ENCODE data around the gene NIPAL4.
A peak's percentile ranks its signal among the peaks of the same experiment; 100 is the strongest.

NIPAL4 gene

DNA sequence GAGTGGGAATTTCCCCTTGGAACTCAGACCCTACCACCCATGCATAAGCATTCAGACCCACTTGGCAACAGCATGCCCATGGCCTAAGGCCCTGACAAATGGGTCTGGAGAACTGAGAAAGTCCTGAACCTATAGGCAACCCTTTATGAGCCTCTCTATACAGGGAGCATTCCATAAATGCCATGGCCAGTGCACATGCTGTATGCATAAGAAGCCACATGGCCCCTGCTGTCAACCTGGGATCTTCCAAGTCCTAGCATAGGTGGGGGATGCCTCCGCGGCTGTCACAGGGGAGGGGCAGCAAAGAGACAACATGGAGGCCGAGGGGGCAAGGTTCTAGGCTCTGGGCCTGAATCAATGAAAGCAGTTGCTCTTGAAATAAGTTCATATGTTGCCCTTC is 8.2 kb upstream of the NIPAL4 start:
- DNase-seq (ENCODE audit: low spot score in 2 of 2), result no peak
- no peaks in the 10 kb centered on the region for H3K9me3 ChIP-seq
- peaks cover 16% of the 10 kb centered on the region for H3K4me1 ChIP-seq
- in situ Hi-C loops (cut with MboI; ENCODE audit: low sequenced_read_pairs), result no loop called here
- H3K27me3 ChIP-seq (ENCODE audit: low read depth), result no peaks in the 10 kb centered on the region
- H3K4me3 ChIP-seq, result no peak overlapping the region
- no peaks in the 10 kb centered on the region for H3K36me3 ChIP-seq (replicated peaks)

DNA sequence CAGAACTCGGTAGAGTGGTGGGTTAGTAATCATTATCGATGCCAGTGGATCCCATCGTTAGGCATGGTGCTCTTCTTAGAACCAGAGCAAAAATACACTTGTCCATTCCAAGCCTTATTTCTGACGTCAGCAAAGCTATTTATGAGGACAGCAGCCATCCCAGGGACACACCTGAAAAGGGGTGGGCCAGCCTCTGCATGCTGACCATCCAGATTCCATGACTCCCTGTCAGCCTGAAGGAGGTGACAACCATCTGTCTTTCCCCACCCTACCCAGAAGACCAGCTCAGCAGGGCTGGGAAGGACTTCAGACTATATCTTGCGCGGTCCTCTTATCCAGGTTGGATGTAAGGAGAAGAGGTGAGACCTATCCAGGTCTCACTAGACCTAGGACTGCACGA is 5.7 kb upstream of the NIPAL4 start:
- peaks cover 7% of the 10 kb centered on the region for H3K4me1 ChIP-seq
- H3K27me3 ChIP-seq (ENCODE audit: low read depth), result no peaks in the 10 kb centered on the region
- DNase-seq (ENCODE audit: low spot score in 2 of 2), result no peak
- H3K4me3 ChIP-seq, result no peak overlapping the region
- no peaks in the 10 kb centered on the region for H3K9me3 ChIP-seq
- no peaks in the 10 kb centered on the region for H3K36me3 ChIP-seq (replicated peaks)
- in situ Hi-C loops (cut with MboI; ENCODE audit: low sequenced_read_pairs), result no loop called here

DNA sequence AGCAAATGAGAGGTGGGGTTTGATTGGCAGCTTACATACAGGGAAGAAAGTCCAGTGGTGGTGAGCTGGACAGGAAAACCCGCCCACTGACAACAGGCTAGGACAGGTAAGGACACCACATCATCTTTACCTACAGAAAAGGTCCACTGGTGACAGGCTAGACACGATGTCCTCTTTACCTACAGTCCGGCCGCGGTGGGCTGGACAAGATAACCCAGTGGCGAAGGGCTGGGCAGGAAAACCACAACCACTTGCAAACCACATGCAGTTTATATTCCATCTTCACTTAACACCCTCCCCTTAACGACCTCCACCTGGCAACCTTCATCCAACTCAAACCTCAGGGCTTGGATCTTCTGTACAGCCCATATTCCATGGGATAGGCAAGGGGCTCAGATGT is 5.0 kb upstream of the NIPAL4 start:
- DNase-seq (ENCODE audit: low spot score in 2 of 2), result no peak
- Histone ChIP-seq H3K4me1 (no peaks in the 10 kb centered on the region; the same call in 1 of the 2 replicates), H3K27me3 (ENCODE audit: low read depth) (no peaks in the 10 kb centered on the region), H3K36me3 (replicated peaks) (no peaks in the 10 kb centered on the region), H3K9me3 (no peaks in the 10 kb centered on the region), H3K4me3 (no peak overlapping the region)
- in situ Hi-C loops (cut with MboI; ENCODE audit: low sequenced_read_pairs), result no loop called here

DNA sequence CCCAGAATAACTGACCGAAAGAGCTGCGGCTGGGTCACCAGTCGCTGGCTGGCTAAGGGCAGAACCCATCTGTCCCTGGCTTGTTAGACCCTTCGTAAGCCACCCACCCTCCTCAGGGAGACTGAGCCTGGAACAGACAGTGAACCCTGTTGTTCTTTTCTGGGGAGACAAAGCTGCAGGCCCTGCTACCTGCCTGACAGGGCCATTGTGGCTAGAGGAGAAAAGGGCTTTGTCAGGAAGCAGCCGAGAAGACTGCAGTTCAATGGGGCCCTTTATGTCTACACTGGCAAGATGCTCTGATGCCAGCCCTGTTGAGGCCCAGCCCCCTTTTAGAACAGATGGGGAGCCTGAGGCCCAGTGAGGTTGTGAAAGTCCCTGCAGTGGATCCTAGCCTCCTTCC is 3.7 kb upstream of the NIPAL4 start:
- H3K36me3 ChIP-seq (replicated peaks), result no peaks in the 10 kb centered on the region
- H3K4me1 ChIP-seq, result no peaks in the 10 kb centered on the region; the same call in 1 of the 2 replicates
- no peak overlapping the region for H3K4me3 ChIP-seq
- H3K9me3 ChIP-seq, result no peaks in the 10 kb centered on the region
- DNase-seq (ENCODE audit: low spot score in 2 of 2), result no peak
- in situ Hi-C loops (cut with MboI; ENCODE audit: low sequenced_read_pairs), result no loop called here
- H3K27me3 ChIP-seq (ENCODE audit: low read depth), result no peaks in the 10 kb centered on the region

DNA sequence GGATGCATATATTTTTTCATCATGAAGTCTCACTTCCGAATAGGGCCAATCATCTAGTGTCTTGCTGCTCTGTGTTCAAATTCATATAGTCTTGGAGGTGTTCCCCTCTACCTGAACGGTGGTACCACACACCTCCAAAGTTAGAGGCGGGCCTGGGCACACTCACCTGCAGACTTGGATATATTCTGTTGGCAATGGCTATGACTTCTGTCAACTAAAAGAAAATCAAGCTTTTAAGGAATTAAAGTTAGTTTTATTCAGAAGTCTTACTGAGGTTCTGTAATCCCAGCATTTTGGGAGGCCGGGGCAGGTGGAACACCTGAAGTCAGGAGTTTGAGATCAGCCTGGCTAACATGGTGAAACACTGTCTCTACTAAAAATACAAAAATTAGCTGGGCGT is 2.6 kb upstream of the NIPAL4 start:
- no peak for DNase-seq (ENCODE audit: low spot score in 2 of 2)

DNA sequence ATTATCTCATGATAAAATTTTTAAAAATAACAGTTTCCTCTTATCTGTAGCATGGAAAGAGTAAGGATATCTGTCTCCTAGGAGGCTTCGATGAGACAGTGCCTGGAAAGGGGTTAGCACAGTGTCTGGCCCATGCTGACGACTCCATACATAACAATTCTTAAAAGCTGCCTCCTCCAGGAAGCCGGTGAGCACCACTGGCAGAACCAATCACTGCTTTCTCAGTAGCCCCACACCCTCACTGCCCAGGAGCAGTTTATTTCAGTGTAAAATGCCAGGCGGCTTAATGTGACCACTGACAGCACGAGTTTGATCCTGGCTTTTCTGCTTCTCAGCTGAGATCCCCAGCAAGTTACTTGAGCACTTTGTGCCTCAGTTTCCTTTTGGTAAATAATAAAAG is 1.2 kb upstream of the NIPAL4 start:
- DNase-seq (ENCODE audit: low spot score in 2 of 2), result no peak
- in situ Hi-C loops (cut with MboI; ENCODE audit: low sequenced_read_pairs), result no loop called here
- Histone ChIP-seq H3K9me3 (no peaks in the 10 kb centered on the region), H3K4me3 (no peak overlapping the region), H3K36me3 (replicated peaks) (no peaks in the 10 kb centered on the region), H3K4me1 (no peaks in the 10 kb centered on the region; the same call in 1 of the 2 replicates), H3K27me3 (ENCODE audit: low read depth) (no peaks in the 10 kb centered on the region)

More for the DNA sequence above, 2.6 kb upstream of the NIPAL4 start:
- no peaks in the 10 kb centered on the region; the same call in 1 of the 2 replicates for H3K4me1 ChIP-seq
- no peaks in the 10 kb centered on the region for H3K27me3 ChIP-seq (ENCODE audit: low read depth)
- no peaks in the 10 kb centered on the region for H3K36me3 ChIP-seq (replicated peaks)
- H3K9me3 ChIP-seq, result no peaks in the 10 kb centered on the region
- in situ Hi-C loops (cut with MboI; ENCODE audit: low sequenced_read_pairs), result no loop called here
- no peak overlapping the region for H3K4me3 ChIP-seq

DNA sequence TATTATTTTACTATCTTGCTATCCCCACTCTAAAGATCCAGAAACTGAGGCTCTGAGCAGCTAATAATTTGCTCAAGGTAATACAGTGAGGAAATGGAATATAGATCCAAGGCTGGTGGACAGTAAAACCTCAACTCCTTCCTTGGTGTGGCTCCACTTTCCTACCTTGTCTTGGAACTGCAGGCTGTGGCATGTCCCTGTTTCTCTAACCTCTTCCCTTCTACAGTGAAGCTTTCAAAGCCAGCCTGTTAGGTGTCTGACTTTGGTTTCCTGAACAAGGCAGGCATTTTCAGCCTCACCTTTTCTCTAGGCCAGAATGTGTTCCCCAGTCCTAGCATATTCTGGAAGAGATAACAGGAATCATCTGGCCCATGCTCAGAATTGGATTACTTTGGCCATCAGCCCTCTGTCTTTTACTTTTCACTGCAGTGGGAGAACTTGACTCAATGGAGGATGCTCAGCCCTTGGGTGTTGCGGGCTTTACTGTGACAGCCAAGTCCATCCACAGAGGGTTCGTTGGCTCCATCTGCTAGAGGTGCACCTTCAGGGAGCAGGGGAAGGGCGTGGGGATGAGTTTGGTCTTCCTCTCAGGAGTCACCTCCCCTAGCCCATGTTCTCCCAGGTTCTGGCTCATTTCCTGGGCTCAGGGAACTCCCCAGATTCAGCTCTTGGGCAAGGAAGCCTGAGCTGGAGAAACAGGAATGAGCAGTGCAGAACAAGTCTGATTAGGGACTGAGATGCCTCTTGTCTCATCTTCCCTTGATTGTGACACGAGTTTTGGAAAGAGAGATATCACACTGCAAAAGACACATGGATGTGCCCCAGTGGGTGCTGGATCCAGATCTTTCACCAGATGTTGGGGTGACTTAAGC is 1.1 kb downstream of the NIPAL4 start:
- no peak overlapping the region for H3K4me3 ChIP-seq
- in situ Hi-C loops (cut with MboI; ENCODE audit: low sequenced_read_pairs), result no loop called here
- H3K36me3 ChIP-seq (replicated peaks), result no peaks in the 10 kb centered on the region
- H3K4me1 ChIP-seq, result peaks cover 5% of the 10 kb centered on the region; the same call in 1 of the 2 replicates
- DNase-seq (ENCODE audit: low spot score in 2 of 2), result no peak
- H3K27me3 ChIP-seq (ENCODE audit: low read depth), result no peaks in the 10 kb centered on the region
- H3K9me3 ChIP-seq, result no peaks in the 10 kb centered on the region

DNA sequence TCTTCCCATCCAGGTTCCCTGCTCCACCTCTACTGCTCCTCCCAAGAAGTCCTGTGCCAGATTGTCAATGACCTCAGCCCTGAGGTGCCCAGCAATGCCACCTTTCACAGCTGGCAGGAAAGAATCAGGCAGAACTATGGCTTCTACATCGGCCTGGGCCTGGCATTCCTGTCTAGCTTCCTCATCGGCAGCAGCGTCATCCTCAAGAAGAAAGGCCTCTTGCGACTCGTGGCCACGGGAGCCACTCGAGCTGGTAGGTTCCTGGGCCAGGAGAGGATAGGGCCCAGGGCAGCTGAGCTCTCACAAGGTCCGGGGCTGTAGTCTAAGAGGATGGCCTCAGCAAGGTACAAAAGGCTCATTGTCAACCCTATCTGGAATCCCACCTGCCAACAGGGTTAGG is 3.1 kb downstream of the NIPAL4 start:
- Histone ChIP-seq H3K4me1 (peaks cover 5% of the 10 kb centered on the region; the same call in 1 of the 2 replicates), H3K4me3 (no peak overlapping the region), H3K27me3 (ENCODE audit: low read depth) (no peaks in the 10 kb centered on the region), H3K36me3 (replicated peaks) (no peaks in the 10 kb centered on the region), H3K9me3 (no peaks in the 10 kb centered on the region)
- no peak for DNase-seq (ENCODE audit: low spot score in 2 of 2)
- in situ Hi-C loops (cut with MboI; ENCODE audit: low sequenced_read_pairs), result no loop called here

DNA sequence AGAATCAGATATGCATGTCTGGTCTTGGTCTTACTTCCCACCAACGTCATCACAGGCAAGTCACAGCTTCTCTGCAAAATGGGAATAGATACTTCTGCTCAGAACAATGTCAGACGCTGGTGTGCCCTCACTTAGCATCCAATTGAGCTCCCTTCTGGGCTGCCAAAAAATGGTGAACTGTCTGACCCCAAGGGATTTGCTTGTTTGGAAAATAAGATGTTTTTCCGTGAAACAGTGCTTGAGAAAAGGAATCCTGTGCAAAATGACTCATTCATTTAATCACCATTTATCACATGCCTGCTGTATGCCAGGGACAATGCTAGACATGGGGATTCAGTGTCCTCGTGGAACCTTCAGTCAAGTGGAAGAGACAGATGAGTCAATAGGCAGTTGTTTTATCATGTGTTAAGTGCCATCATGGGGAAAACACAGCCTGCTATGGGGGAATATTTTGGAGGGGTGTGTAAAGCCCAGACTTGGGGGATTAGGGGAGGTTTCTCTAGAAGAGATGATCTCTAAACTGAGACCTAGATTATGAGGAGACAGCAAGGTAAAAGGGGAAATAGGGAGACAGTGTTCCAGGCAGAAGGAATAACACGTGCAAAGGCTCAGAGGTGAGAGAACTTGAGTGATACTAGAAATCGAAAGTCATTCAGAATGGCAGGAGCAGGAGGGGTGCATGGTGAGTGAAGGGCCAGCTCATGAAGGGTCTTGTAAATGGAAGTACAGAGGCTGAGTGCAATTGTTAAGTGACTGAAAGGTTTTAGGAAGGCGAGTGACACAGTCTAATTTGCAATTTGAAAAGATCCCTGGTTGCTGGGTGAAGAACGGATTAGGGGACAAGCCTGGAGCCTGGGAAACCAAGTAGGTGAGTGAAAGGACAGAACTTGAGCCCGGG is 3.9 kb downstream of the NIPAL4 start:
- H3K27me3 ChIP-seq (ENCODE audit: low read depth), result no peaks in the 10 kb centered on the region
- peaks cover 5% of the 10 kb centered on the region; the same call in 1 of the 2 replicates for H3K4me1 ChIP-seq
- no peaks in the 10 kb centered on the region for H3K9me3 ChIP-seq
- peak; percentile 13 to 30 for DNase-seq (ENCODE audit: low spot score in 2 of 2)
- no peaks in the 10 kb centered on the region for H3K36me3 ChIP-seq (replicated peaks)
- no peak overlapping the region for H3K4me3 ChIP-seq
- in situ Hi-C loops (cut with MboI; ENCODE audit: low sequenced_read_pairs), result no loop called here

DNA sequence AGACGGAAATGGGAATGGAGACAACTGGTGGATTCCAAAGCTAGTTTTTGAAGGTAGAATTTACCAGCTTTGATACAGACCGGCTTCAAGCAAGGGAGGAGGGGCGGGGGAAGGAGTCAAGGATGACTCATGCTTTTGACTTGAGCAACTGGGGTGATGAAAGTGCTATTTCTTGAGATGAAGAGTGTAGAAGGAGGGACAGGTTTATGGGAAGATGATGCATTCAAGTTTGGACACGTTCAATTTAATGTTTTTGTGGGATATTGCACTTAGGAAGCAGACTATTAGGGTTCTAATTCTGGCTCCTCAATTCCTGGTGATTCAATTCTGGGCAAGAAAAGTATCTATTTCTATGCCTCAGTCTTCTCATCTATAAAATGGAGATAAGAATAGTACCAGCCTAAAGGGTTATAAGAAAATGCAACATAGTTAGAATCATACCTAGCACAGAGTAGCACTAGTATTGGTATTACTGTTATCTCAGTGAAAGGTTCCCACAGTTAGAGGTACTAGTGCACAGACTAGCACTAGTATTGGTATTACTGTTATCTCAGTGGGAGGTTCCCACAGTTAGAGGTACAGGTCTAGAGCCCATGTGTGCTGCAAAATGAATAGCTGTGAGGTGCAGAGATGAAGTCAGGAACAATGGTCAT is 4.6 kb downstream of the NIPAL4 start:
- no peaks in the 10 kb centered on the region for H3K9me3 ChIP-seq
- H3K4me1 ChIP-seq, result peaks cover 5% of the 10 kb centered on the region; the same call in 1 of the 2 replicates
- no peaks in the 10 kb centered on the region for H3K27me3 ChIP-seq (ENCODE audit: low read depth)
- in situ Hi-C loops (cut with MboI; ENCODE audit: low sequenced_read_pairs), result no loop called here
- no peak overlapping the region for H3K4me3 ChIP-seq
- DNase-seq (ENCODE audit: low spot score in 2 of 2), result no peak
- no peaks in the 10 kb centered on the region for H3K36me3 ChIP-seq (replicated peaks)

DNA sequence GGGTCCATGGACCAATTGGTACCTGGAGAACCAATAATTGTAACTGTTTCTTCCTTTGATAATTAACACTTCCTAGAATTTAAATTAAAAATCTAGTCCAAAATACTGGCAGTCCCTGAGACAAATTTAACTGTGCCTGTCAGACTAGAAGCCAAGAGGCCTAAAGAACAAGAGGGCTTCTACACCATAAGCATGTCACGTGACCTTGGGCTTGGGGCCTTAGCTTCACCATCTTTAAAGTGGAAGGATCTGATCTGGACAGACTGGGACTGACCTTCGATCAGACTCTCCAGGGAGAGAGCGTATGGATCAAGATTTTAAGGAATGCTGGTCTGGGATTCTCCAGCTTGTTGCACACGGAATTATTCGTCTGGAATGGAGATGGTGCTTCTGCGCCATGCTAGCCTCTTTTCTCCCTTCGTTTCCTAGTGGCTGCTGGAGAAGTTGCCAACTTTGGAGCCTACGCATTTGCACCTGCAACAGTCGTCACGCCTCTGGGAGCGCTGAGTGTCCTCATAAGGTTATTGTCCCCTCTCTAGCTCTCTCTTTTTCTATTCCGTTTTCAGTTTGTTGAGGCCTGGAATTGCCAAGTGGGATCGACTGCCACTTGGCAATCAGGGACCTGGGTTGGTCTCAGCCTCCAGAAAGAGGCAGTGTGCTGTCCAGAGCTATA is 8.4 kb downstream of the NIPAL4 start:
- no peak overlapping the region for H3K4me3 ChIP-seq
- H3K36me3 ChIP-seq (replicated peaks), result no peaks in the 10 kb centered on the region
- H3K9me3 ChIP-seq, result no peaks in the 10 kb centered on the region
- no peaks in the 10 kb centered on the region for H3K27me3 ChIP-seq (ENCODE audit: low read depth)
- peaks cover 5% of the 10 kb centered on the region; the same call in 1 of the 2 replicates for H3K4me1 ChIP-seq
- no peak for DNase-seq (ENCODE audit: low spot score in 2 of 2)
- in situ Hi-C loops (cut with MboI; ENCODE audit: low sequenced_read_pairs), result no loop called here

DNA sequence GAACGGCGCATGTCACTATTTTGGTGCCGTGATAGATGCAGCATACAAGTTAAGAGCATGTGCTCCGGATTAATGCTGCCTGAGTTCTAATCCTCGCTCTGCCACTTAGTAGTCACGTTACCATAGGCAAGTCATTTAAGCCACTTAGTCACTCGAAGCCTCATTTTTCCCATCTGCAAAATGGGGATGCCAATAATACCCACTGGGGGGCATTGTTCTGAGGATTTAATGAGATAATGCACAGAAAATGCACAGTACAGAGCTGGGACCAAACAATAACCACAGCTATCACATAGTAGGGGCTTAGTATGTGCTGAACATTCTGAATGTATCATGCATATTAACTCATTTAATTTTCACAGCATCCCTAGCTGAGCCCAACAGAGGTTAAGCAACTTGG is 9.1 kb downstream of the NIPAL4 start:
- Histone ChIP-seq H3K27me3 (ENCODE audit: low read depth) (no peaks in the 10 kb centered on the region), H3K4me1 (peaks cover 5% of the 10 kb centered on the region; the same call in 1 of the 2 replicates), H3K9me3 (no peaks in the 10 kb centered on the region), H3K36me3 (replicated peaks) (no peaks in the 10 kb centered on the region), H3K4me3 (no peak overlapping the region)
- in situ Hi-C loops (cut with MboI; ENCODE audit: low sequenced_read_pairs), result no loop called here
- DNase-seq (ENCODE audit: low spot score in 2 of 2), result no peak

DNA sequence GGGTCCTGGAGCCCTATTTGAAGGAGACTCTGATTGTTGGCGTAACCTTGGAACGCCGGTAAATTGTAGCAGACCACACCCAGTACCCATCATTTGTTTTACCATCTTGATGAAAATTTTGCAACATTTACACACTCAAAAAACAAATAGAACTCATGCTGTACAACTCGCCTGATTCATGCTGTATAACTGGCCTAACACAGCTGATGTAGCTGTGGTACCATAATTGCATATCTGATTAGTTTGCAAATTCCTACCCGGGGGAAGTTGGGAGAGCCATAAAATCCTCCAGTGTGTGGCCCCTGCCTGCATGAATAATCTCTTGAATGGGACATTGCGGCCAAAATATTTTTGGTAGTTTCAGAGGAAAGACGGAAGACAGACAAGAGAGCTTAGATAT is 9.7 kb downstream of the NIPAL4 start:
- H3K9me3 ChIP-seq, result no peaks in the 10 kb centered on the region
- H3K4me1 ChIP-seq, result peaks cover 2% of the 10 kb centered on the region; the same call in 1 of the 2 replicates
- no peak for DNase-seq (ENCODE audit: low spot score in 2 of 2)
- H3K27me3 ChIP-seq (ENCODE audit: low read depth), result no peaks in the 10 kb centered on the region
- no peak overlapping the region for H3K4me3 ChIP-seq
- no peaks in the 10 kb centered on the region for H3K36me3 ChIP-seq (replicated peaks)
- in situ Hi-C loops (cut with MboI; ENCODE audit: low sequenced_read_pairs), result no loop called here
